Activated B cell treated with CpG ODN at 0.5 μM for 24 hours (primary cell): ENCODE data around the gene XIAP. TPM values are rescaled to one million over a fixed set of nuclear protein-coding genes. Genes with fewer than 3 reads are reported as not detected.

Experiments
- ATAC-seq: fragments of 200-7000 bp; cut with Tn5 transposase; one replicate; pipeline ENCODE4 v1.10.0; 2021; ENCODE audit warnings: low read depth, mild to moderate bottlenecking, moderate library complexity
- CTCF ChIA-PET: fragments of 350-600 bp; sonication (Branson Sonifier 250); formaldehyde crosslinking; loops from one replicate; lab custom pipeline; 2021; ENCODE audit warnings: antibody characterized with exemption; lab: Charles Lee
- POLR2A ChIA-PET: fragments of 350-600 bp; sonication (Branson Sonifier 250); formaldehyde crosslinking; loops from one replicate; lab custom pipeline; 2021; ENCODE audit warnings: antibody characterized with exemption; lab: Charles Lee
- DNase-seq: peaks from one replicate; pipeline ENCODE4 v3.0.0; 2022
- H3K27ac Mint-ChIP-seq: one replicate; pipeline ENCODE4 v1.8.0; 2020; ENCODE audit warnings: mixed read lengths
- H3K27me3 Mint-ChIP-seq: one replicate; pipeline ENCODE4 v1.8.0; 2021; ENCODE audit warnings: mixed read lengths
- H3K36me3 Mint-ChIP-seq: one replicate; pipeline ENCODE4 v1.8.0; 2021; ENCODE audit warnings: low read depth, mixed read lengths
- H3K4me1 Mint-ChIP-seq: one replicate; pipeline ENCODE4 v1.8.0; 2021; ENCODE audit warnings: mixed read lengths
- H3K4me3 Mint-ChIP-seq: one replicate; pipeline ENCODE4 v1.8.0; 2020; ENCODE audit warnings: mild to moderate bottlenecking, mixed read lengths
- H3K9me3 Mint-ChIP-seq: one replicate; pipeline ENCODE4 v1.8.0; 2020; ENCODE audit warnings: mixed read lengths
- intact Hi-C: fragments of 100-400 bp; cut with micrococcal nuclease; formaldehyde crosslinking; loops from one replicate; pipeline ENCODE4 v1.15.1; 2024
- total RNA-seq: library from RNA; stranded (reverse); gene quantifications from 2 replicates; pipeline ENCODE4 v1.2.3, GENCODE V29; 2022
- TF ChIP-seq, protein P1 (sequence below): fragments of 200-600 bp; IDR thresholded peaks from one replicate; pipeline ENCODE4 v1.8.0; 2022; ENCODE audit warnings: antibody characterized with exemption, mild to moderate bottlenecking

The XIAP gene
- total RNA-seq, 1 donor from 2014 or later, result 43.6 TPM

DNA sequence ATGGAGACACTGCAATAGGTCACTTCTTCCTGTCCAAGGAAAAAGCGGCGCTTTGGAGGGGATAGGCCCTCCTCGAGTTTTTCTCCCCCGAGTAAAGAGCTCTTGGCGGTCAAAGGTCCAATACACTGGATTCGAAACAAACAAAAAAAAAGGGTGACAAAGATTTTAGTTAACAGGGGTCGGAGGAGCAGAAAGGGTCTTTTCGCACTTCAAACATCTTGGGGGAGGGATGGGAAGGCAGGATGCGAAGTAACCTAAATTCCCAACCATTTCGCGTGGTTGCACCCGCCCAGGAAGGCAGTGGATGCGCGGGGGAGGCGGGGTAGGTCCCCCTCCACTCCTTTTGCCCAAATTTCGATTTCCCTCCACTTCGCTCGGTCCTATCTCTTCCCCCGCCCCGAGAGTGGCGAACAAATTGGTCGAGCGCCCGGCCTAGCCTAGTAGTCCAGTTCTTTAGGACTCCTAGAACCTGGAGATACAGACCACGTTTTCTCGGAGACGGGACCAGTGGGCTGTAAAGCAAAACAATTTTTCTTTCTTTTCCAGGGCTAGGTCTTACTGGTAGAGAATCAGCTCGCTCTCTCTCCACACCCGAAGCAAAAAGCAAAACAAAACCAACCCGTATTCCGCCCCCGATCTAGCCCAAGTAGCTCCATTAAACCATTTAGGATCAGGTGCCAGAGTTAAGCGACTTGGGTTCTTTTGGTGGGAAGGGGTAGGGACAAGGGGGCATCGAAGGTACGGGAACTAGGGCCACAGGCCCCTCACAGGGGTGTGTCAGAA, 99.6 kb downstream of the XIAP start:
- POLR2A ChIA-PET, result interaction anchor here (0.9 to 2.0 kb wide), 6 partner anchors 17 to 129 kb away, joined by 3 to 10 read pairs (median 4); partner anchors contain the start of gene XIAP
- H3K4me1 Mint-ChIP-seq, result peaks cover 20% of the 10 kb centered on the region
- TF ChIP-seq, protein P1, sequence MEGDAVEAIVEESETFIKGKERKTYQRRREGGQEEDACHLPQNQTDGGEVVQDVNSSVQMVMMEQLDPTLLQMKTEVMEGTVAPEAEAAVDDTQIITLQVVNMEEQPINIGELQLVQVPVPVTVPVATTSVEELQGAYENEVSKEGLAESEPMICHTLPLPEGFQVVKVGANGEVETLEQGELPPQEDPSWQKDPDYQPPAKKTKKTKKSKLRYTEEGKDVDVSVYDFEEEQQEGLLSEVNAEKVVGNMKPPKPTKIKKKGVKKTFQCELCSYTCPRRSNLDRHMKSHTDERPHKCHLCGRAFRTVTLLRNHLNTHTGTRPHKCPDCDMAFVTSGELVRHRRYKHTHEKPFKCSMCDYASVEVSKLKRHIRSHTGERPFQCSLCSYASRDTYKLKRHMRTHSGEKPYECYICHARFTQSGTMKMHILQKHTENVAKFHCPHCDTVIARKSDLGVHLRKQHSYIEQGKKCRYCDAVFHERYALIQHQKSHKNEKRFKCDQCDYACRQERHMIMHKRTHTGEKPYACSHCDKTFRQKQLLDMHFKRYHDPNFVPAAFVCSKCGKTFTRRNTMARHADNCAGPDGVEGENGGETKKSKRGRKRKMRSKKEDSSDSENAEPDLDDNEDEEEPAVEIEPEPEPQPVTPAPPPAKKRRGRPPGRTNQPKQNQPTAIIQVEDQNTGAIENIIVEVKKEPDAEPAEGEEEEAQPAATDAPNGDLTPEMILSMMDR, result no peak
- H3K27ac Mint-ChIP-seq, result peak overlapping the region; percentile 99
- DNase-seq (peak; percentile 22), ATAC-seq (no peak)
- CTCF ChIA-PET, result interaction anchor here (0.6 to 1.9 kb wide), 2 partner anchors 73 to 126 kb away, joined by 4 to 7 read pairs; no protein-coding TSS in a partner anchor
- peak overlapping the region; percentile 93 for H3K4me3 Mint-ChIP-seq
- no peaks in the 10 kb centered on the region for H3K9me3 Mint-ChIP-seq
- no peaks in the 10 kb centered on the region for H3K27me3 Mint-ChIP-seq
- peaks cover 25% of the 10 kb centered on the region for H3K36me3 Mint-ChIP-seq
- intact Hi-C loops, result loop anchor here (1.0 to 10.0 kb wide), 8 partner anchors 59 to 428 kb away; partner anchors contain the start of genes THOC2 and XIAP

DNA sequence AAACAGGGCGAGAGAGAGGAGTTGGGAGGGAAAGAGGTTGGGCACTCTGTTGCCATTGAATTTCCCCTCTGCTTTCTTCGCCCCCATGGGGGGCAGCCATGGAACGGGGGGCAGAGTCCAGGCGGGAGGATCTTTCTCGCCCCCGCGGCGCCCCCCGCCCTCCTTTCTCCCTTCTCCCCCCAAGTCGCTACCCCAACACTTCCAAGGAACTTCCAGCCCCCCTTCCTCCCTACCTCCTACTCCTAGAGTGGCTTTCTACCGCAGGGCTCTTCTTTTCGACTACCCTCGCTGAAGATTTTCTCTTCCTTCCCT, 101.1 kb downstream of the XIAP start:
- ATAC-seq, result no peak
- no peak for DNase-seq
- ChIA-PET POLR2A (interaction anchor here (0.7 to 2.0 kb wide), 8 partner anchors 18 to 130 kb away, joined by 3 to 10 read pairs (median 6); partner anchors contain the start of gene XIAP), CTCF (no interaction called here)
- H3K9me3 Mint-ChIP-seq, result no peaks in the 10 kb centered on the region
- H3K4me3 Mint-ChIP-seq, result peak overlapping the region; percentile 93
- TF ChIP-seq, protein P1, result no peak
- intact Hi-C loops, result loop anchor here (1.0 to 10.0 kb wide), 9 partner anchors 57 to 426 kb away; partner anchors contain the start of genes THOC2 and XIAP
- H3K27ac Mint-ChIP-seq, result peak overlapping the region; percentile 99
- peaks cover 27% of the 10 kb centered on the region for H3K4me1 Mint-ChIP-seq
- H3K27me3 Mint-ChIP-seq, result no peaks in the 10 kb centered on the region
- H3K36me3 Mint-ChIP-seq, result peaks cover 25% of the 10 kb centered on the region

DNA sequence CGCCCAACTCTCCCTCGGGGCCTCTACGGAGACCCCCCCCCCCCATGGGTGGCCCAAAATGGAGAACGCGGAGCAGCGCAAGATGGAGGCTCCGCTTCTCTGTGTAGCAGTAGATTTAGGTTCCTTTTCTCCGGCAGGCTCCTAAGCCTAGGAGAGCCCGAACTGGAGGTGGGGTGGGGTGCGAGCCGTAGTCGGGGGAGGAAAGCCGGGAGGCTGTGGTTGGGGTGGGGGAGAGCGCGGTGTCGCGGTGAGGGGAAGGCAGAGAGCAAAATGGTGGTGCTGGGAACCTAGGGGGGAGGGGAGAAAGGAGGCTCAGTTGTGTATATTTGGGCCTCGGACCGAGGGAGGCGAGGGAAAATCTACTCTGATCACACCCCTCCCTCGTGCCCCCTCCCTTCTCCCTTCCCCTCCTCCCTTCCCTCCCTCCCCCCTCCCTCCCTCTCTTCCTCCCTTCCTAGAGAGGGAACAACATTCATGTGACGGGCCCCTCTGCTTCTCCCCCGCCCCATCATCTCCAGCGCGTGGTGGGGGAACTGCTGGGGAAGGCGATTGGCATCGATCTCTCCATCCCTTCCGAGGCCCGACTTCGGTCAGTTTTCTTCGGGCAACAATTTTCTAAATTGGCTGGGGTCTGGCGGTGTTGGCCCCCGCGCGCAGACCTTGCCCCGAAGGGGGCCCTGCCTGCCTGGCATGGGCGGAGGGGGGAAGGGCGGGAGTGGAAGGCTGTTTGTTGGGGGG, 101.6 kb downstream of the XIAP start, which contains the start of gene STAG2:
Gene STAG2, plus strand, starts transcription at position 439 of the 738 bp plus-strand sequence. CDS start 60,922 bp downstream, outside the sequence.
- ATAC-seq (peak; percentile 20), DNase-seq (peak; percentile 43)
- TF ChIP-seq, protein P1, result no peak
- POLR2A ChIA-PET, result interaction anchor here (0.6 to 2.0 kb wide), 8 partner anchors 65 to 131 kb away, joined by 3 to 10 read pairs (median 5); partner anchors contain the start of gene XIAP
- intact Hi-C loops, result loop anchor here (1.0 to 10.0 kb wide), 6 partner anchors 21 to 426 kb away; partner anchors contain the start of gene THOC2
- H3K36me3 Mint-ChIP-seq, result peaks cover 26% of the 10 kb centered on the region
- peaks cover 29% of the 10 kb centered on the region for H3K4me1 Mint-ChIP-seq
- peak within 1 kb of the TSS; percentile 93 for H3K4me3 Mint-ChIP-seq
- H3K27me3 Mint-ChIP-seq, result no peaks in the 10 kb centered on the region
- peak within 1 kb of the TSS; percentile 99 for H3K27ac Mint-ChIP-seq
- no peaks in the 10 kb centered on the region for H3K9me3 Mint-ChIP-seq
- CTCF ChIA-PET, result no interaction called here

DNA sequence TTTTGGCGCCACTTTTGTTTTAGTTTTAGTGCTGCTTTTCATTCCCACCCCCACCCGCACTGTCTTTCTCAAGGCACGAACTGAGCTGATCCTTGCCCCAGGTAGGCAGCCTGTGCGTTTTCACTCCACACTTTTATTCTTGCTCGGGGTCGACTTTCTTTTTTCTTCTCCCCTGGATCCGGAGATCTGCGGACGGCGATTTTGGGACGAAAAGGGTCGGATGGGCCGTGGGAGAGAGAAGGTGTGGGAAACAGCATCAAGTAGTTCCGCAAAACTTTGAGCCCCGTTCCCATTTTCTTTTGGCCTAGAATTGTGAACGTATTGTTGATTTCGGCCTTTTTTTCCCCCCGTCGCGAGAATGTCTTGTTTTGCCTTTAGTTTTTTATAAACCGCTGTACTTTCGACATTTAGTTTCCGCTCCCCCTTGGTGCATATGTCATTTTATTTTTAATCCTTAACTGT, 102.2 kb downstream of the XIAP start:
- intact Hi-C loops, result loop anchor here (2.0 to 10.0 kb wide), 4 partner anchors 21 to 425 kb away; no protein-coding TSS in a partner anchor
- H3K4me3 Mint-ChIP-seq, result peak overlapping the region; percentile 93
- CTCF ChIA-PET, result no interaction called here
- DNase-seq, result no peak
- H3K9me3 Mint-ChIP-seq, result no peaks in the 10 kb centered on the region
- peaks cover 29% of the 10 kb centered on the region for H3K36me3 Mint-ChIP-seq
- peak overlapping the region; percentile 99 for H3K27ac Mint-ChIP-seq
- ATAC-seq, result no peak
- POLR2A ChIA-PET, result interaction anchor here (0.6 to 1.4 kb wide), 5 partner anchors 64 to 132 kb away, joined by 4 to 7 read pairs (median 5); partner anchors contain the start of gene XIAP
- no peaks in the 10 kb centered on the region for H3K27me3 Mint-ChIP-seq
- H3K4me1 Mint-ChIP-seq, result peaks cover 35% of the 10 kb centered on the region
- TF ChIP-seq, protein P1, result no peak
